Tibial nerve (tissue), 3 donors: ENCODE measurements around the gene NEUROD2.

Source experiments
- CTCF ChIP-seq, 5 experiments: fragments of 200-600 bp in 3 of 5; fragments of 450-650 bp in 2 of 5; sonication (generic) in 3 of 5; IDR thresholded peaks; one replicate each; pipeline ENCODE4 v1.5.1; 2016 to 2019; ENCODE audit warnings: antibody characterized with exemption in 5 of 5, mild to moderate bottlenecking in 3 of 5, moderate library complexity in 2 of 5
- POLR2A ChIP-seq, 2 donors: fragments of 450-650 bp; IDR thresholded peaks; one replicate each; pipeline ENCODE4 v1.6.1; 2017; ENCODE audit warnings: antibody characterized with exemption in 2 of 2, mild to moderate bottlenecking in 2 of 2, moderate library complexity in 2 of 2

GRCh38 chr17:39622380-39623006 lies 14.8 kb upstream of the NEUROD2 start:
- TF ChIP-seq POLR2A (IDR thresholded peaks at IDR 0.05) (no peak), CTCF (IDR thresholded peaks at IDR 0.05) (no peak)
